ENCODE measurements around the gene TUBB6. TPM values are rescaled to one million over a fixed set of nuclear protein-coding genes. Genes with fewer than 3 reads are reported as not detected.

Gene TUBB6
- total and polyA plus RNA-seq, 2 donors from 2014 or later: 25.9 to 98.9 TPM

DNA sequence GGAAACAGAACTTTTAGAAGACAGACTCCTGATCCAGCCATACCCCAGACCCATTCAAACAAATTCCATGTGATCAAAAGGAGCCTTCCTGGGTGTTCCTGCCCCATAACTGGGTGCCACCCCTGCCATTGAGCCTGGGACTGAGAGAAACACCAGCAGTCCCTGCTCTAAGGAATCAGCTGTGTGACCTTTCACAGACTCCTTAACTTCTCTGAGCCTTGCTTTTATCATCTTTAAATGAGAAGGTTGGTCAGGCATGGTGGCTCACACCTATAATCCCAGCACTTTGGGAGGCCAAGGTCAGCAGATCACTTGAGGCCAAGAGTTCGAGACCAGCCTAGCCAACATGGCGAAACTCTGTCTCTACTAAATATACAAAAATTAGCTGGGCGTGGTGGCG, 33.2 kb upstream of the TUBB6 start:
- DNase-seq (no peak), FAIRE-seq (no peak)
- Histone ChIP-seq H3K4me3 (ENCODE audit: low read length in 3 of 3) (no peak overlapping the region), H3K27me3 (ENCODE audit: control insufficient read depth, insufficient read depth, low read length) (no peaks in the 10 kb centered on the region), H3K4me1 (ENCODE audit: control insufficient read depth in 2 of 3, insufficient read depth in 2 of 3, low read depth in 1 of 3, low read length in 3 of 3) (peaks cover 0 to 5% (median 3%) of the 10 kb centered on the region in 3 donors), H3K9ac (ENCODE audit: low read length in 3 of 3) (no peak overlapping the region), H3K36me3 (ENCODE audit: control insufficient read depth in 2 of 3, insufficient read depth in 3 of 3, low read length in 3 of 3) (no peaks in the 10 kb centered on the region), H3K9me3 (ENCODE audit: control insufficient read depth in 2 of 3, insufficient read depth in 1 of 3, low read length in 3 of 3) (no peaks in the 10 kb centered on the region), H3K27ac (ENCODE audit: low read depth in 2 of 2, low read length in 2 of 2) (no peak overlapping the region)
- intact Hi-C loops (cut with DNase I): no loop called here
- TF ChIP-seq, protein P1, sequence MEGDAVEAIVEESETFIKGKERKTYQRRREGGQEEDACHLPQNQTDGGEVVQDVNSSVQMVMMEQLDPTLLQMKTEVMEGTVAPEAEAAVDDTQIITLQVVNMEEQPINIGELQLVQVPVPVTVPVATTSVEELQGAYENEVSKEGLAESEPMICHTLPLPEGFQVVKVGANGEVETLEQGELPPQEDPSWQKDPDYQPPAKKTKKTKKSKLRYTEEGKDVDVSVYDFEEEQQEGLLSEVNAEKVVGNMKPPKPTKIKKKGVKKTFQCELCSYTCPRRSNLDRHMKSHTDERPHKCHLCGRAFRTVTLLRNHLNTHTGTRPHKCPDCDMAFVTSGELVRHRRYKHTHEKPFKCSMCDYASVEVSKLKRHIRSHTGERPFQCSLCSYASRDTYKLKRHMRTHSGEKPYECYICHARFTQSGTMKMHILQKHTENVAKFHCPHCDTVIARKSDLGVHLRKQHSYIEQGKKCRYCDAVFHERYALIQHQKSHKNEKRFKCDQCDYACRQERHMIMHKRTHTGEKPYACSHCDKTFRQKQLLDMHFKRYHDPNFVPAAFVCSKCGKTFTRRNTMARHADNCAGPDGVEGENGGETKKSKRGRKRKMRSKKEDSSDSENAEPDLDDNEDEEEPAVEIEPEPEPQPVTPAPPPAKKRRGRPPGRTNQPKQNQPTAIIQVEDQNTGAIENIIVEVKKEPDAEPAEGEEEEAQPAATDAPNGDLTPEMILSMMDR (IDR thresholded peaks at IDR 0.05; ENCODE audit: borderline replicate concordance, extremely low read depth, insufficient read depth): no peak

DNA sequence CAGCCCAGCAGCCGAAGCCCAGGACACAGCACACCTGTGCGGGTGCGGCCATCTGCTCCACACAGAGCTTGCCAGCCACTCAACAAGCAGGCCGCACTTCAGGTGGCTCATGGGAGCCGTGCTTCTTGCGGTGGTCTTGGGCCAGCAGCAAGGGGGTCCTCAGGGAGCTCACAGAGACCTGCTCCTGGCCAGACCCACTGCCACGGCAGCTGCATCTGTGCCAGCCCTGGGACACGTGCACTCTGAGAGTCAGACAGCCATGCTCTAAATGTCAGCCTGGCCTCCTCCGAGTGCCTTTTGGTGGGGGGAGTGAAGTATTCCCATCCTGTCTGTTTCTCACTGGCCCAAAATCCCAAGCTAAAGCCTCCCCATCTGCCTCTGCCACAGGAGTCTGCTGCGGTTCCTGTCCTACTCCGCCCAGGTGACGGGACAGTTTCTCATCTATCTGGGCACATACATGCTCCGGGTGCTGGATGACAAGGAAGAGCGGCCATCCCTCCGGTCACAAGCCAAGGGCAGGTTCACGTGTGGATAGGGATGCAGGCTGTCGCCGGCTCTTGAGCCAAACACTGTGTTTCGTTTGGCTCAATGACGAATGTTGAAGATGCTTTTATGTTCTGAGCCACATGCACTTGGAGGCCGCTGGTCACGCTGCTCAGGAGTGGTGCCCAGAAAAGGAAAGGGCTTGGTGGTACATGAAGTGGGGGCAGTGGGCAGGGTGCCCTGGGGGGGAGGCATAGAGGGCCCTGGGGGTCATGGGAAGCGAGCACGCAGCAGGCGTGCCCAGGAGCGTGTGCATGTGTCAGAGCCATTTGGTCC, 31.1 kb upstream of the TUBB6 start:
- FAIRE-seq: no peak
- Histone ChIP-seq H3K27me3 (ENCODE audit: control insufficient read depth, insufficient read depth, low read length) (no peaks in the 10 kb centered on the region), H3K9ac (ENCODE audit: low read length in 3 of 3) (no peak overlapping the region), H3K36me3 (ENCODE audit: control insufficient read depth in 2 of 3, insufficient read depth in 3 of 3, low read length in 3 of 3) (no peaks in the 10 kb centered on the region), H3K4me3 (ENCODE audit: low read length in 3 of 3) (no peak overlapping the region), H3K9me3 (ENCODE audit: control insufficient read depth in 2 of 3, insufficient read depth in 1 of 3, low read length in 3 of 3) (no peaks in the 10 kb centered on the region), H3K27ac (ENCODE audit: low read depth in 2 of 2, low read length in 2 of 2) (no peak overlapping the region), H3K4me1 (ENCODE audit: control insufficient read depth in 2 of 3, insufficient read depth in 2 of 3, low read depth in 1 of 3, low read length in 3 of 3) (peaks cover 0 to 5% (median 3%) of the 10 kb centered on the region in 3 donors)
- TF ChIP-seq, protein P1 (IDR thresholded peaks at IDR 0.05; ENCODE audit: borderline replicate concordance, extremely low read depth, insufficient read depth): no peak
- intact Hi-C loops (cut with DNase I): no loop called here
- no peak for DNase-seq

DNA sequence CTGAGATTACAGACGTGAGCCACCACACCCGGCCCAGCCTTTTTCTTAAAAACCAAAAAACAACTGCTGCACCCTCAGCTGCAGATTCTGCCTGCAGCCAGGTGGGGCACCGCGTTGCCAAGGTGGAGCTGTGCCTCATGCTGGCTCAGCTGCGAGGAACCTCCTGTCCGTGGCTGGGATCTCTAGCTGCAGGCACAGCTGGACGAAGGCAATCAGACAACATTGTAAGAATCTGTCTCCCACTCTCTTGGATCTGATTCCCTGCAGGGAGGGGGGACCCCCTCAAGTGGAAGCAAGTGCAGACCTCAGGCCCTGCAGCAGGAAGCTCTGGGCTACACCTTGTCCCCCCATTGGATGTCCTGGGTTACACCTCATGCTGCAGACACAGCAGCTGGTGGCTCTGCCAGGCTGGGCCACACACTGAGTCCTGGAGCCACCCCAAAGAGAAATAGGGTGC, 29.8 kb upstream of the TUBB6 start:
- Histone ChIP-seq H3K27me3 (ENCODE audit: control insufficient read depth, insufficient read depth, low read length) (no peaks in the 10 kb centered on the region), H3K36me3 (ENCODE audit: control insufficient read depth in 2 of 3, insufficient read depth in 3 of 3, low read length in 3 of 3) (no peaks in the 10 kb centered on the region), H3K9me3 (ENCODE audit: control insufficient read depth in 2 of 3, insufficient read depth in 1 of 3, low read length in 3 of 3) (no peaks in the 10 kb centered on the region), H3K9ac (ENCODE audit: low read length in 3 of 3) (peak overlapping the region in 2 of 3 donors; percentile 61 to 80), H3K4me3 (ENCODE audit: low read length in 3 of 3) (peak overlapping the region in 1 of 3 donors; percentile 56), H3K27ac (ENCODE audit: low read depth in 2 of 2, low read length in 2 of 2) (peak overlapping the region; percentile 88 to 91), H3K4me1 (ENCODE audit: control insufficient read depth in 2 of 3, insufficient read depth in 2 of 3, low read depth in 1 of 3, low read length in 3 of 3) (peaks cover 0 to 5% (median 3%) of the 10 kb centered on the region in 3 donors)
- DNase-seq: peak in 1 of 5 donors; percentile 44
- intact Hi-C loops (cut with DNase I): no loop called here
- FAIRE-seq: no peak
- TF ChIP-seq, protein P1 (IDR thresholded peaks at IDR 0.05; ENCODE audit: borderline replicate concordance, extremely low read depth, insufficient read depth): no peak
